ENCODE measurements around the gene CTRB1. TPM values are rescaled to one million over a fixed set of nuclear protein-coding genes. Genes with fewer than 3 reads are reported as not detected.

The CTRB1 gene
- total and polyA plus RNA-seq, 2 of the 13 experiments (the other 11 are each of a cell fraction or from before 2014, with no cell fraction given), result not detected

- TF ChIP-seq CEBPB (IDR thresholded peaks at IDR 0.05; ENCODE audit: borderline replicate concordance, low read depth, low read length) (no peak), ZNF704 (CRISPR knock-in tag; IDR thresholded peaks at IDR 0.05; ENCODE audit: borderline replicate concordance) (peak; percentile 43), MAZ (IDR thresholded peaks at IDR 0.05; ENCODE audit: borderline replicate concordance, low read depth, low read length) (peak; percentile 93), MAZ (CRISPR knock-in tag; IDR thresholded peaks at IDR 0.05; ENCODE audit: low read depth) (peak; percentile 94), PCBP1 (IDR thresholded peaks at IDR 0.05; ENCODE audit: borderline replicate concordance, low read depth, low read length) (peak; percentile 86; the same call in 1 of the 2 replicates), ZBTB38 (CRISPR knock-in tag; IDR thresholded peaks at IDR 0.05) (peak; percentile 96), ZNF556 (CRISPR knock-in tag; IDR thresholded peaks at IDR 0.05; ENCODE audit: borderline replicate concordance) (peak; percentile 91), MIER2 (CRISPR knock-in tag; IDR thresholded peaks at IDR 0.05) (peak; percentile 37; the same call in 1 of the 2 replicates), TFDP2 (CRISPR knock-in tag; IDR thresholded peaks at IDR 0.05) (peak; percentile 73), KDM2A (CRISPR knock-in tag; IDR thresholded peaks at IDR 0.05; ENCODE audit: borderline replicate concordance, low read depth) (peak; percentile 94; the same call in 1 of the 2 replicates), TBL1XR1 (IDR thresholded peaks at IDR 0.05; ENCODE audit: borderline replicate concordance, low read length, partially characterized antibody) (peak; percentile 65), PAXIP1 (CRISPR knock-in tag; conservative IDR thresholded peaks at IDR 0.05) (peak; percentile 100), ELF1 (CRISPR knock-in tag; IDR thresholded peaks at IDR 0.05) (peak; percentile 87), THAP11 (CRISPR knock-in tag; IDR thresholded peaks at IDR 0.05) (peak; percentile 84), ZNF546 (CRISPR knock-in tag; conservative IDR thresholded peaks at IDR 0.05) (peak; percentile 19; the same call in 1 of the 2 replicates), MYPOP (CRISPR knock-in tag; IDR thresholded peaks at IDR 0.05) (peak; percentile 42; the same call in 1 of the 2 replicates)
Observed at GRCh38 chr16:75244844-75245758, 26.3 kb downstream of the CTRB1 start (continued).
